ENCODE results near the gene CCNB2. TPM values are rescaled to one million over a fixed set of nuclear protein-coding genes. Genes with fewer than 3 reads are reported as not detected.

CCNB2 gene
- total RNA-seq, 1 donor from 2014 or later, result 2.0 TPM

GRCh38 chr15:59166601-59167265 is 61.8 kb downstream of the CCNB2 start:
- DNase-seq (ENCODE audit: low read depth), result no peak

- peak; percentile 84 for DNase-seq (ENCODE audit: low read depth)
Measured at GRCh38 chr15:59168536-59168935, 63.6 kb downstream of the CCNB2 start.

- peak; percentile 97 for DNase-seq (ENCODE audit: low read depth)
Measured at GRCh38 chr15:59169251-59169708, 64.3 kb downstream of the CCNB2 start.

DNA sequence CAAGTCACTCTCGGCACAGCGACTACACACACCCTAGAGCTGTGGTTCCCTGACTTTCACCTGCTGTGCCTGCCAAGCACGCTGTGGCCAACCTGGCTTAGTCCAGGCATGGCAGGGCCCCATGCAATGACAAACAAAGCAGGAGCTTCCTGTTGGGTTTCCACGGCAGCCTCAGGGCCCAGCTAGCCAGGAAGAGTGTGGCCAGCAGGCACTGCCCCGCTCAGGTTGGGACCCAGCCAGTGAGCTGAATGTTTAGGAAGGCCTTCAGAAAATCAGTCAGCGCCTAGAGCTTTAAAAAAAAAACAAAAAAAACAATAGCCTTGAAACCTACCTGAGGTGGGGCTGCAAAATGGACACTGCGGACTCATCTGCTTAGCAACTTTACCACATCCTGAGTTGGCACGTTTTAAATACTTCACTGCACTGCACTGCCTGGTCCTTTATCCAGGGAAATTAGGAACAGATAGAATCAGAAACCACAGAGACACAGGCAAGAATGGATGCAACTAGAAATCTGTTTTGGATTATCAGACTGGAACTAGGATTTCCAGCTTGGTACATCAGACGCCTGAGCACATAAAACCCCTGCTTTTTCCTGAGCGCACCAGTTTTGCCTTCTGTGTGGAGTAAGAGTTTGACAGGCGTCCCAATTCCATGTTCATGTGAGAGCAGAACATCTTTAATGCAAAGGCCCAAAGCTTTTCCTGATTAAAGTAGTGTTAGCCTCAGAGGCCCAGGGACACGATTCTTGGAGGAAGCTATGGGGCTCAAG is 65.5 kb downstream of the CCNB2 start:
- DNase-seq (ENCODE audit: low read depth), result peak; percentile 90

DNA sequence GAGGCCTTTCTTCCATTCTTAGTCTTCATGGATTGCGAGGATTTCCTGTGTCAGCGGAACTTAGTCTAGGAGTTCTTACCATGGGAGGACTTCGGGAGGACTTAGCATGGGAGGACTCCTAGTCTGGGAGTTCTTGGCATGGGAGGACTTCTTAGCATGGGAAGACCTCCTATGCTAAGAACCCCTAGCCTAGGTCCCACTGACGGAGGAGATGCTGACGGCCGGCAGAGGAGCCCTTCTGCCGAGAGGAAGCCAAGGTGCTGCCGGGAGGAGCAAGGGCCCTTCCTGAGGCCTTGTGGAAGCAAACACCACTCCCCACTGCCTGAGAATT is 66.1 kb downstream of the CCNB2 start:
- no peak for DNase-seq (ENCODE audit: low read depth)

DNA sequence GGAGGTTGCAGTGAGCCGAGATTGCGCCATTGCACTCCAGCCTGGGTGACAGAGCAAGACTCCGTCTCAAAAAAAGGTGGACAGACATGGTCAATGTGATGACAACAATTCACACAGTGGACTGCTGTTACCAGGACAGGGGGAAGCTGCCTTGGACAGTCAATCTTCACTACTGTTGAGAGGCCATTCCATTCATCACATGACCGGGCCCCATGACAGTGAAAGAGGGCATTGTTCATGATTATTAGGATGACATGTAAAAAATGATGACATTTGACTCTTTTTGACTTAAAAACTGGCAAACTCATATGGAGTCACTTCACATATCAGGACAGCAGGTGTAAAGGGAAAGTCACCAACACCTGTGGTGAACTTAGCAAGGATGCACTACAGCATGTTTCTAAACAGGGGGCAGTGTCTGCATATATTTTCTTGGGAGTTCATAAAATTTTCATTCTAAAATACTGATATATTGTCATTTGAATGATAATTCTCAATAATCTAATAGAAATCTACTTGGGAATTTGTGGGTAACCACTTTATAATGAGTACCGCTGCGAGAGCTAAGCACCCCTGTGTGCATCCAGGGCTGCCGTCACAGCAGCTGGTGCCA is 67.4 kb downstream of the CCNB2 start:
- no peak for DNase-seq (ENCODE audit: low read depth)

- no peak for DNase-seq (ENCODE audit: low read depth)
Measured at GRCh38 chr15:59173194-59173593, 68.2 kb downstream of the CCNB2 start.

DNA sequence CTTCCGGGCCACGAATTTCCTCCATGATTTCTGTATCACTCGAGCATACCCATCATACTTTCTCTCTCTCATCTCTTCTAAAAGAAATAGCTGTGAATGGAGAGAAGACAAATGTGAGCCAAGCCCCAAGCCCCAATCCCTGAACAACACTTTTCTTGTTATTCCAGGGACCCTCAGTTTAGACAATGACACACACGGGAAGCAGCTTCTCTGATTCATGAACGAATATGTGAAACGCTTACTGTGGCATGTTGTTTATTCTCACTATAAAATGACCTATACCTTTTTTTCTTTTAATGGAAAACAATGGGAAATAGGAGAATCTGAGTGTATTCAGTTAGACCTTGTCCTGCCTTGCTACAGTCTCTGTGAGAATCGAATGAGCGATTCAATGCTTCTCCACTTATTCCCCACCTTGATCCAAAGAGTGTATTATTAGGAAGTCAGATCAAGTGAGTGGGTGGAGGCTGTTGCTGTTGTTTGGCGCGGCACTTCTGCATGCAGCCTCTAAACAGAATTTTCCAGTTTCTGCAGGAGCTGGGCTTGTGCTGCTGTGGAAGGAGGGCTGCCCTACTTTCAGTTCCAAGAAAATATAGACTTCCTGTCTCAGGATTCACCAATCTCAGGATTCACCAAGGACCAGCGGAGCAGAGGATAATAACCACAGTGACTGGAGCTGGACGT is 69.3 kb downstream of the CCNB2 start:
- DNase-seq (ENCODE audit: low read depth), result no peak

Other genes with a start within 250 kb of the CCNB2 start
- gene SLTM, start 171.5 kb upstream of the CCNB2 start, total RNA-seq, result 37.5 and 124 TPM in 2 replicates
- 11.3 and 39.6 TPM in 2 replicates for gene RNF111, start 117.5 kb upstream of the CCNB2 start, total RNA-seq
- not detected in 2 replicates for gene LDHAL6B, start 101.7 kb downstream of the CCNB2 start, total RNA-seq

Data from renal cortical epithelial cell (primary cell).